SK-N-SH (cell line): ENCODE results near the gene CCDC167. TPM values are rescaled to one million over a fixed set of nuclear protein-coding genes. Genes with fewer than 3 reads are reported as not detected.

ENCODE experiments used
- CHD2 ChIP-seq: fragments of 150-350 bp; IDR thresholded peaks from 2 replicates; pipeline ENCODE4 v1.6.1; 2018; ENCODE audit warnings: low read length; ENCODE audit not compliant: partially characterized antibody
- ELF1 ChIP-seq: IDR thresholded peaks from 2 replicates; pipeline ENCODE4 v1.4.0; 2012
- EP300 ChIP-seq, 2 experiments: IDR thresholded peaks; 2 replicates each; pipeline versions ENCODE4 v1.4.0 to v1.6.1; 2012; ENCODE audit warnings: borderline replicate concordance in 1 of 2, low read depth in 1 of 2, low read length in 1 of 2
- FOSL2 ChIP-seq: IDR thresholded peaks from 2 replicates; pipeline ENCODE4 v1.4.0; 2012; ENCODE audit warnings: low read depth, mild to moderate bottlenecking, moderate library complexity, borderline replicate concordance
- FOXJ3 ChIP-seq: sonication (generic); formaldehyde crosslinking; IDR thresholded peaks from 2 replicates; pipeline ENCODE4 v1.5.1; 2020; ENCODE audit warnings: mild to moderate bottlenecking, missing genetic modification reagents
- FOXM1 ChIP-seq: IDR thresholded peaks from 2 replicates; pipeline ENCODE4 v1.4.0; 2012; ENCODE audit warnings: low read depth, mild to moderate bottlenecking
- GABPA ChIP-seq: IDR thresholded peaks from 2 replicates; pipeline ENCODE4 v1.4.0; 2012; ENCODE audit warnings: low read depth, mild to moderate bottlenecking
- GATA2 ChIP-seq: sonication (generic); formaldehyde crosslinking; IDR thresholded peaks from 2 replicates; pipeline ENCODE4 v1.5.0; 2020; ENCODE audit warnings: mild to moderate bottlenecking, missing genetic modification reagents
- MEF2A ChIP-seq: IDR thresholded peaks from 2 replicates; pipeline ENCODE4 v1.4.0; 2012; ENCODE audit warnings: low read depth, borderline replicate concordance
- MXI1 ChIP-seq: IDR thresholded peaks from 2 replicates; pipeline ENCODE4 v1.6.1; 2012; ENCODE audit warnings: mild to moderate bottlenecking, low read depth, low read length, improper control_type of control experiment
- POLR2AphosphoS5 ChIP-seq: IDR thresholded peaks from 2 replicates; pipeline ENCODE4 v1.6.1; 2012; ENCODE audit warnings: low read depth, low read length
- RAD21 ChIP-seq: IDR thresholded peaks from 2 replicates; pipeline ENCODE4 v1.6.1; 2012; ENCODE audit warnings: mild to moderate bottlenecking, low read length
- RCOR1 ChIP-seq: fragments of 150-350 bp; IDR thresholded peaks from 2 replicates; pipeline ENCODE4 v1.6.1; 2017; ENCODE audit warnings: antibody characterized with exemption, low read length
- RFX5 ChIP-seq: IDR thresholded peaks from 2 replicates; pipeline ENCODE4 v1.6.1; 2012; ENCODE audit warnings: mild to moderate bottlenecking, improper control_type of control experiment, low read length
- SIN3A ChIP-seq: IDR thresholded peaks from 2 replicates; pipeline ENCODE4 v1.6.1; 2012; ENCODE audit warnings: low read depth, mild to moderate bottlenecking, low read length, moderate library complexity, borderline replicate concordance
- SMC3 ChIP-seq: IDR thresholded peaks from 2 replicates; pipeline ENCODE4 v1.6.1; 2012; ENCODE audit warnings: low read depth, low read length, improper control_type of control experiment
- TAF1 ChIP-seq: IDR thresholded peaks from 2 replicates; pipeline ENCODE4 v1.6.1; 2012; ENCODE audit warnings: low read depth, mild to moderate bottlenecking, low read length, moderate library complexity, borderline replicate concordance
- TCF12 ChIP-seq: IDR thresholded peaks from 2 replicates; pipeline ENCODE4 v1.4.0; 2012
- TEAD4 ChIP-seq: IDR thresholded peaks from 2 replicates; pipeline ENCODE4 v1.4.0; 2012; ENCODE audit warnings: mild to moderate bottlenecking, borderline replicate concordance; ENCODE audit not compliant: insufficient read depth
- YY1 ChIP-seq: IDR thresholded peaks from 2 replicates; pipeline ENCODE4 v1.4.0; 2012; ENCODE audit warnings: low read depth, mild to moderate bottlenecking
- polyA plus RNA-seq, 3 experiments: library from polyadenylated mRNA; depleted of rRNA; stranded (reverse); fragments of >200 nt; gene quantifications; 2 replicates each; pipeline ENCODE4 v1.2.3, GENCODE V29; 2012
- TF ChIP-seq, protein P1 (sequence below): fragments of 200-600 bp; sonication (generic); IDR thresholded peaks from 2 replicates; pipeline ENCODE4 v1.6.1; 2017; ENCODE audit warnings: antibody characterized with exemption, mild to moderate bottlenecking, moderate library complexity
- TF ChIP-seq, protein P2 (sequence below): fragments of 150-350 bp; IDR thresholded peaks from 2 replicates; pipeline ENCODE4 v1.6.1; 2016; ENCODE audit warnings: mild to moderate bottlenecking, low read depth, low read length
- TF ChIP-seq, protein P3 (sequence below): IDR thresholded peaks from 2 replicates; pipeline ENCODE4 v1.4.0; 2012; ENCODE audit warnings: low read depth, borderline replicate concordance
- TF ChIP-seq, protein P4 (sequence below): IDR thresholded peaks from 2 replicates; pipeline ENCODE4 v1.4.0; 2012; ENCODE audit warnings: low read depth
- TF ChIP-seq, protein P5 (sequence below): IDR thresholded peaks from 2 replicates; pipeline ENCODE4; 2012

The CCDC167 gene
- polyA plus RNA-seq, 1 of the 3 experiments (the other 2 are of a cell fraction): 49.1 TPM

DNA sequence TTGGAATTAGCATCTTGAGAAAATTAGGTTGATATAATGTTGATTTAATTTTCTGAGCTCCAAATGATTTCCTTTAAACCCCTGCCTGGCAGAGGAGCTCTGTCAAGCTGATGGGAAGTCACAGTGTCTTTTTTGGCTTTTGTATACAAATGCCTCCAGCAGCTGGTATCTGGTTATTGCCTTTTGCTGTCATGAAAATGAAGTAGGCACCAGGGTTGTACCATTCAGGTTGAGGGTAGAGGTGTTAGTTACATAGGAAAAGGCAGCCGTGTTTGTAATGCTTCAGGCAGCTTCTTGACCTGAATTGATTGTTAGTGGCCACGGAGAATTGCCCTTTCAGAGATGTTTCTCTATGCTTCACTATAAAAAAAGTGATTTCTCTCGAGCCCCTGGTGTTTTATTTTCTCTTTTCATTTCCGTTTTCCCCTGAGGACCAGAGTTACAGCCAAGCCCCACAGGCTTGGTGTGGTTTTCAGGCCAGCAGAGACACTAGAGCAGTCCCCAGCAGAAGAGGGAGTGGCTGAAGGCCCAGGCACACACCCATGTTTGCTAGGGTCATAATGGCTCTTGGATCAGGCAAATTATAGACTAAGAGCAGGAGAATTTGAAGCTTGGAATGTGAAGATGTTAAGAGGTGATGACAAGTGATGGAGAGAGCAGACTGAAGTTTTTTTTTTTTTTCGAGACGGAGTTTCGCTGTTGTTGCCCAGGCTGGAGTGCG lies 45.1 kb downstream of the CCDC167 start (continued):
- TF ChIP-seq, protein P1, sequence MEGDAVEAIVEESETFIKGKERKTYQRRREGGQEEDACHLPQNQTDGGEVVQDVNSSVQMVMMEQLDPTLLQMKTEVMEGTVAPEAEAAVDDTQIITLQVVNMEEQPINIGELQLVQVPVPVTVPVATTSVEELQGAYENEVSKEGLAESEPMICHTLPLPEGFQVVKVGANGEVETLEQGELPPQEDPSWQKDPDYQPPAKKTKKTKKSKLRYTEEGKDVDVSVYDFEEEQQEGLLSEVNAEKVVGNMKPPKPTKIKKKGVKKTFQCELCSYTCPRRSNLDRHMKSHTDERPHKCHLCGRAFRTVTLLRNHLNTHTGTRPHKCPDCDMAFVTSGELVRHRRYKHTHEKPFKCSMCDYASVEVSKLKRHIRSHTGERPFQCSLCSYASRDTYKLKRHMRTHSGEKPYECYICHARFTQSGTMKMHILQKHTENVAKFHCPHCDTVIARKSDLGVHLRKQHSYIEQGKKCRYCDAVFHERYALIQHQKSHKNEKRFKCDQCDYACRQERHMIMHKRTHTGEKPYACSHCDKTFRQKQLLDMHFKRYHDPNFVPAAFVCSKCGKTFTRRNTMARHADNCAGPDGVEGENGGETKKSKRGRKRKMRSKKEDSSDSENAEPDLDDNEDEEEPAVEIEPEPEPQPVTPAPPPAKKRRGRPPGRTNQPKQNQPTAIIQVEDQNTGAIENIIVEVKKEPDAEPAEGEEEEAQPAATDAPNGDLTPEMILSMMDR: no peak
- TF ChIP-seq FOXM1 (no peak), YY1 (no peak), GATA2 (CRISPR knock-in tag) (no peak), FOXJ3 (CRISPR knock-in tag) (no peak; the same call in 1 of the 2 replicates), CHD2 (peak; percentile 48), FOSL2 (no peak), GABPA (no peak), SIN3A (no peak), RFX5 (peak; percentile 56; the same call in 1 of the 2 replicates), POLR2AphosphoS5 (no peak), MEF2A (no peak), RCOR1 (peak; percentile 86), TCF12 (peak; percentile 68), ELF1 (no peak), TEAD4 (no peak), SMC3 (no peak), MXI1 (peak; percentile 72; the same call in 1 of the 2 replicates), TAF1 (no peak), RAD21 (no peak; the same call in 1 of the 2 replicates), EP300 (IDR thresholded peaks at IDR 0.05; ENCODE audit: borderline replicate concordance in 1 of 2, low read depth in 1 of 2, low read length in 1 of 2) (peak in 1 of 2 experiments; percentile 92; a peak in 2 of 4 replicates)
- TF ChIP-seq, protein P2, sequence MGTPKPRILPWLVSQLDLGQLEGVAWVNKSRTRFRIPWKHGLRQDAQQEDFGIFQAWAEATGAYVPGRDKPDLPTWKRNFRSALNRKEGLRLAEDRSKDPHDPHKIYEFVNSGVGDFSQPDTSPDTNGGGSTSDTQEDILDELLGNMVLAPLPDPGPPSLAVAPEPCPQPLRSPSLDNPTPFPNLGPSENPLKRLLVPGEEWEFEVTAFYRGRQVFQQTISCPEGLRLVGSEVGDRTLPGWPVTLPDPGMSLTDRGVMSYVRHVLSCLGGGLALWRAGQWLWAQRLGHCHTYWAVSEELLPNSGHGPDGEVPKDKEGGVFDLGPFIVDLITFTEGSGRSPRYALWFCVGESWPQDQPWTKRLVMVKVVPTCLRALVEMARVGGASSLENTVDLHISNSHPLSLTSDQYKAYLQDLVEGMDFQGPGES: no peak
- TF ChIP-seq, protein P3, sequence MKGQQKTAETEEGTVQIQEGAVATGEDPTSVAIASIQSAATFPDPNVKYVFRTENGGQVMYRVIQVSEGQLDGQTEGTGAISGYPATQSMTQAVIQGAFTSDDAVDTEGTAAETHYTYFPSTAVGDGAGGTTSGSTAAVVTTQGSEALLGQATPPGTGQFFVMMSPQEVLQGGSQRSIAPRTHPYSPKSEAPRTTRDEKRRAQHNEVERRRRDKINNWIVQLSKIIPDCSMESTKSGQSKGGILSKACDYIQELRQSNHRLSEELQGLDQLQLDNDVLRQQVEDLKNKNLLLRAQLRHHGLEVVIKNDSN: no peak
- TF ChIP-seq, protein P4, sequence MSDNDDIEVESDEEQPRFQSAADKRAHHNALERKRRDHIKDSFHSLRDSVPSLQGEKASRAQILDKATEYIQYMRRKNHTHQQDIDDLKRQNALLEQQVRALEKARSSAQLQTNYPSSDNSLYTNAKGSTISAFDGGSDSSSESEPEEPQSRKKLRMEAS: no peak
- TF ChIP-seq, protein P5, sequence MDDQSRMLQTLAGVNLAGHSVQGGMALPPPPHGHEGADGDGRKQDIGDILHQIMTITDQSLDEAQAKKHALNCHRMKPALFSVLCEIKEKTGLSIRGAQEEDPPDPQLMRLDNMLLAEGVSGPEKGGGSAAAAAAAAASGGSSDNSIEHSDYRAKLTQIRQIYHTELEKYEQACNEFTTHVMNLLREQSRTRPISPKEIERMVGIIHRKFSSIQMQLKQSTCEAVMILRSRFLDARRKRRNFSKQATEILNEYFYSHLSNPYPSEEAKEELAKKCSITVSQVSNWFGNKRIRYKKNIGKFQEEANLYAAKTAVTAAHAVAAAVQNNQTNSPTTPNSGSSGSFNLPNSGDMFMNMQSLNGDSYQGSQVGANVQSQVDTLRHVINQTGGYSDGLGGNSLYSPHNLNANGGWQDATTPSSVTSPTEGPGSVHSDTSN: peak; percentile 40; the same call in 1 of the 2 replicates
- TF ChIP-seq, all 33 proteins: peak for 7
